Measurements from ENCODE around the gene OLFML1.

DNA sequence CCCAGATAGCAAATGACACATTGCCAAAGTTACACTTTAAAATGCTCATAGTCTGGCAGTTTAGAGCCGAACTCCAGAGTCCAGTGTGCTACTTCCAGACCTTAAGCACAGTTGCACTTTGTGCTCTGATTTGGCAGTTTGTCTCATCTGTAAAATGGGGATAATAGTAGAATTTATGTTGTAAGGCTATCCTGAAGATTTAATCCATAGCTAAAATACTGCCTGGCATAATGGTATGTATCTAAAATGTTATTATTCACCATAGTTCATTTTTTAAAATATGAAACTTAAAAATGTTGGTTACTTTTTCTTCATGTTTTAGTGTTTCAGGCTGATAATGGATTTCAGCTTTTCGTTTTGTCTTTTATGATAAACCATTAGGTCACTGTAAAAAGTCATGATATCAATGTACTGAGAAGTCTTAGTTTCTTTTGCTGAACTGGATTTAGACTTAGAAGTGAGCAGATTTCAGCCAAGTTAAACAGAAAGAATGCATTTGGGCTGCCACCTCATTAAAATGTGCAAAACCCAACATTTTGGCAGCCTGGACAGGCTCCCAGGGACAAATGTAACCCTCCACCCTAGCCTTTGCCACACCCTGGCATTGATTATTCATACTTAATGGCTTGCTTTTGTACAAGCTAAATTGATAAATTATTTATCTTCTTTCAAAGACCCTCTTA, 933 bp downstream of the OLFML1 start:
- TF ChIP-seq, protein P1, sequence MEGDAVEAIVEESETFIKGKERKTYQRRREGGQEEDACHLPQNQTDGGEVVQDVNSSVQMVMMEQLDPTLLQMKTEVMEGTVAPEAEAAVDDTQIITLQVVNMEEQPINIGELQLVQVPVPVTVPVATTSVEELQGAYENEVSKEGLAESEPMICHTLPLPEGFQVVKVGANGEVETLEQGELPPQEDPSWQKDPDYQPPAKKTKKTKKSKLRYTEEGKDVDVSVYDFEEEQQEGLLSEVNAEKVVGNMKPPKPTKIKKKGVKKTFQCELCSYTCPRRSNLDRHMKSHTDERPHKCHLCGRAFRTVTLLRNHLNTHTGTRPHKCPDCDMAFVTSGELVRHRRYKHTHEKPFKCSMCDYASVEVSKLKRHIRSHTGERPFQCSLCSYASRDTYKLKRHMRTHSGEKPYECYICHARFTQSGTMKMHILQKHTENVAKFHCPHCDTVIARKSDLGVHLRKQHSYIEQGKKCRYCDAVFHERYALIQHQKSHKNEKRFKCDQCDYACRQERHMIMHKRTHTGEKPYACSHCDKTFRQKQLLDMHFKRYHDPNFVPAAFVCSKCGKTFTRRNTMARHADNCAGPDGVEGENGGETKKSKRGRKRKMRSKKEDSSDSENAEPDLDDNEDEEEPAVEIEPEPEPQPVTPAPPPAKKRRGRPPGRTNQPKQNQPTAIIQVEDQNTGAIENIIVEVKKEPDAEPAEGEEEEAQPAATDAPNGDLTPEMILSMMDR (conservative IDR thresholded peaks at IDR 0.05; ENCODE audit: low read depth, low read length): no peak
- no peak for TF ChIP-seq EZH2 (IDR thresholded peaks at IDR 0.05; ENCODE audit: low read length, unreplicated experiment)
